WTC11 (cell line): Measurements from ENCODE around the gene ACMSD. TPM values are rescaled to one million over a fixed set of nuclear protein-coding genes. Genes with fewer than 3 reads are reported as not detected.

ENCODE experiments used
- microRNA-seq: library from miRNA; unstranded; fragments of <30 nt; microRNA quantifications from one replicate; pipeline ENCODE4 v1.2.0, GENCODE V29; 2022; ENCODE audit warnings: borderline number of aligned reads
- total RNA-seq: library from RNA; stranded (reverse); gene quantifications from 3 replicates; pipeline ENCODE4 v1.2.3, GENCODE V29; 2021

ACMSD gene
- total RNA-seq, 1 experiment from 2014 or later, result not detected

Small RNAs within 50 kb of the gene (microRNA-seq; reads per million reads assigned to microRNA genes)
- gene MIR5590, result not detected

Other genes starting within 250 kb of the ACMSD start
- 0.94 to 1.6 TPM (median 1.2 TPM) in 3 replicates for gene TMEM163, start 119.6 kb upstream of the ACMSD start, total RNA-seq
- 38.1 to 42.3 TPM (median 39.2 TPM) in 3 replicates for gene CCNT2, start 80.2 kb downstream of the ACMSD start, total RNA-seq
- not detected in 3 replicates for gene MAP3K19, start 208.8 kb downstream of the ACMSD start, total RNA-seq
- 25.3 to 28.6 TPM (median 27.6 TPM) in 3 replicates for gene RAB3GAP1, start 213.7 kb downstream of the ACMSD start, total RNA-seq